ENCODE measurements around the gene RHBDD3. TPM values are rescaled to one million over a fixed set of nuclear protein-coding genes. Genes with fewer than 3 reads are reported as not detected.

Gene RHBDD3
- total and polyA plus RNA-seq, 4 donors, result 21.0 to 60.7 (median 40.8) TPM

DNA sequence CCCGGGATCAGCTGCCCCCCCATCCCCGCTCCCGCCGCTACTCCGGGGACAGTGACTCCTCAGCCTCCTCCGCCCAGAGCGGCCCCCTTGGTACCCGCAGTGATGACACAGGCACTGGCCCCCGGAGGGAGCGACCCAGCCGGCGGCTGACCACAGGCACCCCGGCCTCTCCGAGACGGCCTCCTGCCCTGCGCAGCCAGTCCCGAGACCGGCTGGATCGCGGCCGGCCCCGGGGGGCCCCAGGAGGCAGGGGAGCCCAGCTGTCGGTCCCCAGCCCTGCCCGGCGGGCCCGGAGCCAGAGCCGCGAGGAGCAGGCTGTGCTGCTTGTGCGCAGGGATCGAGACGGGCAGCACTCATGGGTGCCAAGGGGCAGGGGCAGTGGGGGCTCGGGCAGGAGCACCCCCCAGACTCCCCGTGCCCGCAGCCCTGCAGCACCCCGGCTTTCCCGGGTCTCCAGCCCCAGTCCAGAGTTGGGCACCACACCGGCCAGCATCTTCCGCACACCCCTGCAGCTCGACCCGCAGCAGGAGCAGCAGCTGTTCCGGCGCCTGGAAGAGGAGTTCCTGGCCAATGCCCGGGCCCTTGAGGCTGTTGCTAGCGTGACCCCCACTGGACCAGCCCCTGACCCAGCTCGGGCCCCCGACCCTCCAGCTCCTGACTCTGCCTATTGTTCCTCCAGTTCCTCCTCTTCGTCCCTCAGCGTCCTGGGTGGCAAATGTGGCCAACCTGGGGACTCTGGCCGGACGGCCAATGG, 43.9 kb upstream of the RHBDD3 start:
- 49% methylated on average over 47 of the region's 50 CpGs for WGBS (ENCODE audit: insufficient coverage)
- H3K4me3 ChIP-seq (ENCODE audit: low read depth, low read length), result no peak overlapping the region
- DNase-seq (ENCODE audit: low read depth in 4 of 6, low spot score in 6 of 6), result no peak
- peaks cover 48% of the 10 kb centered on the region for H3K27me3 ChIP-seq (ENCODE audit: control insufficient read depth, insufficient read depth, low read length)
- peaks cover 44% of the 10 kb centered on the region for H3K36me3 ChIP-seq (ENCODE audit: control insufficient read depth, insufficient read depth, low read length)
- peaks cover 81% of the 10 kb centered on the region for H3K4me1 ChIP-seq (ENCODE audit: control insufficient read depth, insufficient read depth, low read length)
- H3K9me3 ChIP-seq (ENCODE audit: control insufficient read depth, insufficient read depth, low read length), result no peaks in the 10 kb centered on the region
- peak overlapping the region; percentile 42 for H3K27ac ChIP-seq (ENCODE audit: low read depth, low read length)

DNA sequence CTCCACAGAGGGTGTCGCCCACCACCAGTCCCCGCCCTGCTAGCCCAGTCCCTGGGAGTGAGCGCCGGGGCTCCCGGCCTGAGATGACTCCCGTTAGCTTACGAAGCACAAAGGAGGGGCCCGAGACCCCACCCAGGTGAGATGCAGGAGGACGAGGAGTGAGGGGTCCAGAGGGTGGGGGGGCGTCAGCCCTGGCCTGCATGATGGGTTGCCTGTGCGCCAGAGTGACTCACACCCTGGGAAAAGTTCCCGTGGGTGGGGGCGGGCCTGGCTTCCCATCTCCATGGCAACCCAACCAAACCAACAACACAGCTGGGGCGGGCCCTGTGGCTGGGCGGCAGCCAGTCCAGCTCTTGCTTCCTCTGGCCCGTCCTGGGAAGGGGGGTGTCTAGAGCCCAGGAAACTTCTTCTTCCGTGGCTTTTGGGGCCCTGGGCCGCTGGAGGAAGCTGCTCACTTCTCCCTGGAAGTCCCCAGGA, 43.1 kb upstream of the RHBDD3 start:
- Histone ChIP-seq H3K9me3 (ENCODE audit: control insufficient read depth, insufficient read depth, low read length) (no peaks in the 10 kb centered on the region), H3K4me3 (ENCODE audit: low read depth, low read length) (no peak overlapping the region), H3K27me3 (ENCODE audit: control insufficient read depth, insufficient read depth, low read length) (peaks cover 41% of the 10 kb centered on the region), H3K4me1 (ENCODE audit: control insufficient read depth, insufficient read depth, low read length) (peaks cover 87% of the 10 kb centered on the region), H3K36me3 (ENCODE audit: control insufficient read depth, insufficient read depth, low read length) (peaks cover 44% of the 10 kb centered on the region), H3K27ac (ENCODE audit: low read depth, low read length) (peak overlapping the region; percentile 69)
- WGBS (ENCODE audit: insufficient coverage), result 25% methylated on average over 13 of the region's 18 CpGs
- DNase-seq (ENCODE audit: low read depth in 4 of 6, low spot score in 6 of 6), result peak in 5 of 6 donors; percentile 60 to 95 (median 75)

GRCh38 chr22:29310065-29310862, 42.5 kb upstream of the RHBDD3 start:
- Histone ChIP-seq H3K27ac (ENCODE audit: low read depth, low read length) (peak overlapping the region; percentile 69), H3K36me3 (ENCODE audit: control insufficient read depth, insufficient read depth, low read length) (peaks cover 44% of the 10 kb centered on the region), H3K9me3 (ENCODE audit: control insufficient read depth, insufficient read depth, low read length) (no peaks in the 10 kb centered on the region), H3K4me3 (ENCODE audit: low read depth, low read length) (no peak overlapping the region), H3K4me1 (ENCODE audit: control insufficient read depth, insufficient read depth, low read length) (peaks cover 90% of the 10 kb centered on the region), H3K27me3 (ENCODE audit: control insufficient read depth, insufficient read depth, low read length) (peaks cover 39% of the 10 kb centered on the region)
- 77% methylated on average over 23 of the region's 28 CpGs for WGBS (ENCODE audit: insufficient coverage)
- no peak for DNase-seq (ENCODE audit: low read depth in 4 of 6, low spot score in 6 of 6)

- Histone ChIP-seq H3K27ac (ENCODE audit: low read depth, low read length) (no peak overlapping the region), H3K9me3 (ENCODE audit: control insufficient read depth, insufficient read depth, low read length) (no peaks in the 10 kb centered on the region), H3K27me3 (ENCODE audit: control insufficient read depth, insufficient read depth, low read length) (peaks cover 34% of the 10 kb centered on the region), H3K4me3 (ENCODE audit: low read depth, low read length) (no peak overlapping the region), H3K36me3 (ENCODE audit: control insufficient read depth, insufficient read depth, low read length) (peaks cover 44% of the 10 kb centered on the region), H3K4me1 (ENCODE audit: control insufficient read depth, insufficient read depth, low read length) (peaks cover 88% of the 10 kb centered on the region)
- 82% methylated on average over 17 of the region's 21 CpGs for WGBS (ENCODE audit: insufficient coverage)
- DNase-seq (ENCODE audit: low read depth in 4 of 6, low spot score in 6 of 6), result no peak
Measured at GRCh38 chr22:29309332-29310064, 41.7 kb upstream of the RHBDD3 start.

DNA sequence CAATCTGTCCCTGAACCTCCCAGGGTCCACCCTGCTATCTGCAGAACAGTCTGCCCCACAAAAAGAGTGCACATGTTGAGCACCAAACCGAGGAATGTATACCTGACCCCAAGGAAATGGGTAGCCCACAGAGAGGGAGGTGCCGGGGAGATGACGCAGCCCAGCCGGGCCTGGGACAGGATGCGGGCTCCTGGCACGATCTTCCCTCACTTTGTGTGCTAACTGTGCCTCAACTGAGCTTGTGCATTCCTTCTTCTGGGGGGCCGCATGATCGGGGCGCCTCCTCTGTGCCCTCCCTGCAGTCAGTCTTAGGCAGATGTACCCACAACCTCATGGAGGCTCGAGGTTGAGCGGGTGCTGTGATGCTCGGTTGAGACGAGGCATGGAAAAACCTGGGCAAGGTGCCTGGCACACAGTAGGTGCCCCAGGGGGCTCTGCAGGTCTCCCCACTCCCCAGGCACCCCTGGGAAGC, 41.0 kb upstream of the RHBDD3 start:
- H3K9me3 ChIP-seq (ENCODE audit: control insufficient read depth, insufficient read depth, low read length), result no peaks in the 10 kb centered on the region
- peaks cover 44% of the 10 kb centered on the region for H3K36me3 ChIP-seq (ENCODE audit: control insufficient read depth, insufficient read depth, low read length)
- no peak overlapping the region for H3K27ac ChIP-seq (ENCODE audit: low read depth, low read length)
- no peak for DNase-seq (ENCODE audit: low read depth in 4 of 6, low spot score in 6 of 6)
- peaks cover 27% of the 10 kb centered on the region for H3K27me3 ChIP-seq (ENCODE audit: control insufficient read depth, insufficient read depth, low read length)
- peaks cover 81% of the 10 kb centered on the region for H3K4me1 ChIP-seq (ENCODE audit: control insufficient read depth, insufficient read depth, low read length)
- no peak overlapping the region for H3K4me3 ChIP-seq (ENCODE audit: low read depth, low read length)
- 78% methylated on average over 13 of the region's 13 CpGs for WGBS (ENCODE audit: insufficient coverage)

GRCh38 chr22:29308148-29308790, 40.5 kb upstream of the RHBDD3 start:
- Histone ChIP-seq H3K4me1 (ENCODE audit: control insufficient read depth, insufficient read depth, low read length) (peaks cover 78% of the 10 kb centered on the region), H3K27ac (ENCODE audit: low read depth, low read length) (no peak overlapping the region), H3K4me3 (ENCODE audit: low read depth, low read length) (no peak overlapping the region), H3K36me3 (ENCODE audit: control insufficient read depth, insufficient read depth, low read length) (peaks cover 44% of the 10 kb centered on the region), H3K27me3 (ENCODE audit: control insufficient read depth, insufficient read depth, low read length) (peaks cover 22% of the 10 kb centered on the region), H3K9me3 (ENCODE audit: control insufficient read depth, insufficient read depth, low read length) (no peaks in the 10 kb centered on the region)
- 87% methylated on average over 50 of the region's 50 CpGs for WGBS (ENCODE audit: insufficient coverage)
- no peak for DNase-seq (ENCODE audit: low read depth in 4 of 6, low spot score in 6 of 6)

DNA sequence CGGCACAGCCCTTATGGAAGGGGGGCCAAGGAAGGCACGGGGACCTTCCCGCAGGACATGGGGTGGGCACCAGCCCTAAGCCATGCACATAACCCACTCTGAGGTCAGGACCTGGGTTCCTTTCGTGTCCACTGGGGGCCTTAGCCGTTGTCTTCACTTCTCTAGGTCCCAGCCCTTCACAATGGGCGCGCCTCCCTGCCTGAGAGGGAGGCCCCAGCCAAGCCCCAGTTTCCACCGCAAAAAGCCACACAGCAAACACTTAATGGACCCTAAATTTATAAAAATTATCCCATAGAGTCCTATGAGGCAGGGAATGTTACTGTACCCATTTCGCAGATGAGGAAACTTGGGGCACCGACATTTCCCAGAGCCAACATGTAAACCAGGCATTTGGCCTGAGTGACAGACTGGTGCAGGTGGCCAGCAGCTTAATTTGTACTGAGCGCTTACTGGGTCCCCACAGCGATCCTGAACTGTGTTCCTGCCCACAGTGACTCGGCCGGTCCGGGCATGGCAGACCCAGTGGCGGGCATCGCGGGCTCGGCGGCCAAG, 39.9 kb upstream of the RHBDD3 start:
- Histone ChIP-seq H3K36me3 (ENCODE audit: control insufficient read depth, insufficient read depth, low read length) (peaks cover 44% of the 10 kb centered on the region), H3K27ac (ENCODE audit: low read depth, low read length) (no peak overlapping the region), H3K9me3 (ENCODE audit: control insufficient read depth, insufficient read depth, low read length) (no peaks in the 10 kb centered on the region), H3K27me3 (ENCODE audit: control insufficient read depth, insufficient read depth, low read length) (peaks cover 16% of the 10 kb centered on the region), H3K4me3 (ENCODE audit: low read depth, low read length) (peak overlapping the region; percentile 47), H3K4me1 (ENCODE audit: control insufficient read depth, insufficient read depth, low read length) (peaks cover 79% of the 10 kb centered on the region)
- 75% methylated on average over 19 of the region's 20 CpGs for WGBS (ENCODE audit: insufficient coverage)
- no peak for DNase-seq (ENCODE audit: low read depth in 4 of 6, low spot score in 6 of 6)

GRCh38 chr22:29306835-29307595, 39.2 kb upstream of the RHBDD3 start:
- no peaks in the 10 kb centered on the region for H3K9me3 ChIP-seq (ENCODE audit: control insufficient read depth, insufficient read depth, low read length)
- WGBS (ENCODE audit: insufficient coverage), result 3% methylated on average over 82 of the region's 83 CpGs
- H3K36me3 ChIP-seq (ENCODE audit: control insufficient read depth, insufficient read depth, low read length), result peaks cover 39% of the 10 kb centered on the region
- peaks cover 79% of the 10 kb centered on the region for H3K4me1 ChIP-seq (ENCODE audit: control insufficient read depth, insufficient read depth, low read length)
- DNase-seq (ENCODE audit: low read depth in 4 of 6, low spot score in 6 of 6), result peak in 4 of 6 donors; percentile 54 to 93 (median 73)
- H3K27me3 ChIP-seq (ENCODE audit: control insufficient read depth, insufficient read depth, low read length), result peaks cover 9% of the 10 kb centered on the region
- H3K4me3 ChIP-seq (ENCODE audit: low read depth, low read length), result peak overlapping the region; percentile 81
- H3K27ac ChIP-seq (ENCODE audit: low read depth, low read length), result peak overlapping the region; percentile 80

Measured in spinal cord (tissue), 10 donors.